ENCODE results near the gene HPD. TPM values are rescaled to one million over a fixed set of nuclear protein-coding genes. Genes with fewer than 3 reads are reported as not detected.

Gene HPD
- total RNA-seq, 1 experiment from 2014 or later, result 0.51 TPM

DNA sequence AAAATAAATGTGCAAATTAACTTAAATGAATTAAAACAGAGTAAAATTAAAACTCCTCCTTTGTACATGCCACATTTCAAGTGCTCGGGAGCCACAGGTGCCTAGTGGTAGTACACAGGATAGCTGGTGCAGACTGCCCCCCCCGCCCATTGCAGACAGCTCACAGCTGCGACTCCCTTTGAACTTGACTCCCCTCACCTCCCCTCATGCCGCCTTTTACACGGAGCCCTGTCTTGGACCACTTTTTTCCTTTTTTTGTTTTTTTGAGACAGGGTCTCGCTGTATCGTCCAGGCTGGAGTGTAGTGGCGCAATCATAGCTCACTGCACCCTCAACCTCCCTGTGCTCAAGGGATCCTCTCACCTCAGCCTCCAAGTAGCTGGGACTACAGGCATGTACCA lies 43.4 kb downstream of the HPD start:
- intact Hi-C loops (cut with micrococcal nuclease; ENCODE audit: unreplicated experiment) (no loop called here), in situ Hi-C loops (cut with HindIII; ENCODE audit: low pct_unique_long_range_greater_than_20kb, low sequenced_read_pairs) (no loop called here)
- CTCF ChIA-PET, result no interaction called here
- H3K27ac ChIP-seq (ENCODE audit: low read length), result no peak overlapping the region
- no TSS peak for BruUV-seq (replicated peaks)
- TF ChIP-seq, protein P1, sequence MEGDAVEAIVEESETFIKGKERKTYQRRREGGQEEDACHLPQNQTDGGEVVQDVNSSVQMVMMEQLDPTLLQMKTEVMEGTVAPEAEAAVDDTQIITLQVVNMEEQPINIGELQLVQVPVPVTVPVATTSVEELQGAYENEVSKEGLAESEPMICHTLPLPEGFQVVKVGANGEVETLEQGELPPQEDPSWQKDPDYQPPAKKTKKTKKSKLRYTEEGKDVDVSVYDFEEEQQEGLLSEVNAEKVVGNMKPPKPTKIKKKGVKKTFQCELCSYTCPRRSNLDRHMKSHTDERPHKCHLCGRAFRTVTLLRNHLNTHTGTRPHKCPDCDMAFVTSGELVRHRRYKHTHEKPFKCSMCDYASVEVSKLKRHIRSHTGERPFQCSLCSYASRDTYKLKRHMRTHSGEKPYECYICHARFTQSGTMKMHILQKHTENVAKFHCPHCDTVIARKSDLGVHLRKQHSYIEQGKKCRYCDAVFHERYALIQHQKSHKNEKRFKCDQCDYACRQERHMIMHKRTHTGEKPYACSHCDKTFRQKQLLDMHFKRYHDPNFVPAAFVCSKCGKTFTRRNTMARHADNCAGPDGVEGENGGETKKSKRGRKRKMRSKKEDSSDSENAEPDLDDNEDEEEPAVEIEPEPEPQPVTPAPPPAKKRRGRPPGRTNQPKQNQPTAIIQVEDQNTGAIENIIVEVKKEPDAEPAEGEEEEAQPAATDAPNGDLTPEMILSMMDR (IDR thresholded peaks at IDR 0.05), result no peak
- TF ChIP-seq POLR2AphosphoS5 (IDR thresholded peaks at IDR 0.05; ENCODE audit: low read depth, low read length) (no peak), TCF7L2 (IDR thresholded peaks at IDR 0.05; ENCODE audit: low read depth, low read length) (no peak), SIN3A (IDR thresholded peaks at IDR 0.05; ENCODE audit: borderline replicate concordance, insufficient read depth, low read depth, low read length) (no peak)
- TF ChIP-seq, protein P2, sequence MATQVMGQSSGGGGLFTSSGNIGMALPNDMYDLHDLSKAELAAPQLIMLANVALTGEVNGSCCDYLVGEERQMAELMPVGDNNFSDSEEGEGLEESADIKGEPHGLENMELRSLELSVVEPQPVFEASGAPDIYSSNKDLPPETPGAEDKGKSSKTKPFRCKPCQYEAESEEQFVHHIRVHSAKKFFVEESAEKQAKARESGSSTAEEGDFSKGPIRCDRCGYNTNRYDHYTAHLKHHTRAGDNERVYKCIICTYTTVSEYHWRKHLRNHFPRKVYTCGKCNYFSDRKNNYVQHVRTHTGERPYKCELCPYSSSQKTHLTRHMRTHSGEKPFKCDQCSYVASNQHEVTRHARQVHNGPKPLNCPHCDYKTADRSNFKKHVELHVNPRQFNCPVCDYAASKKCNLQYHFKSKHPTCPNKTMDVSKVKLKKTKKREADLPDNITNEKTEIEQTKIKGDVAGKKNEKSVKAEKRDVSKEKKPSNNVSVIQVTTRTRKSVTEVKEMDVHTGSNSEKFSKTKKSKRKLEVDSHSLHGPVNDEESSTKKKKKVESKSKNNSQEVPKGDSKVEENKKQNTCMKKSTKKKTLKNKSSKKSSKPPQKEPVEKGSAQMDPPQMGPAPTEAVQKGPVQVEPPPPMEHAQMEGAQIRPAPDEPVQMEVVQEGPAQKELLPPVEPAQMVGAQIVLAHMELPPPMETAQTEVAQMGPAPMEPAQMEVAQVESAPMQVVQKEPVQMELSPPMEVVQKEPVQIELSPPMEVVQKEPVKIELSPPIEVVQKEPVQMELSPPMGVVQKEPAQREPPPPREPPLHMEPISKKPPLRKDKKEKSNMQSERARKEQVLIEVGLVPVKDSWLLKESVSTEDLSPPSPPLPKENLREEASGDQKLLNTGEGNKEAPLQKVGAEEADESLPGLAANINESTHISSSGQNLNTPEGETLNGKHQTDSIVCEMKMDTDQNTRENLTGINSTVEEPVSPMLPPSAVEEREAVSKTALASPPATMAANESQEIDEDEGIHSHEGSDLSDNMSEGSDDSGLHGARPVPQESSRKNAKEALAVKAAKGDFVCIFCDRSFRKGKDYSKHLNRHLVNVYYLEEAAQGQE (IDR thresholded peaks at IDR 0.05; ENCODE audit: insufficient read depth in 1 of 2, low read depth in 2 of 2, low read length in 1 of 2), result no peak
- peaks cover 22% of the 10 kb centered on the region for H3K4me1 ChIP-seq (ENCODE audit: control insufficient read depth, insufficient read depth, low read length)
- ATAC-seq, result no peak
- no peaks in the 10 kb centered on the region for H3K27me3 ChIP-seq (ENCODE audit: control insufficient read depth, insufficient read depth, low read length)
- peaks cover 10% of the 10 kb centered on the region for H3K36me3 ChIP-seq (ENCODE audit: control insufficient read depth, insufficient read depth, low read length)
- H3K9me3 ChIP-seq (ENCODE audit: control insufficient read depth, insufficient read depth, low read depth, low read length), result no peaks in the 10 kb centered on the region
- POLR2A ChIA-PET, result no interaction called here
- no peak for DNase-seq (ENCODE audit: low read depth, low spot score)
- no peak overlapping the region for H3K4me3 ChIP-seq (ENCODE audit: low read depth in 2 of 2, low read length in 2 of 2)

DNA sequence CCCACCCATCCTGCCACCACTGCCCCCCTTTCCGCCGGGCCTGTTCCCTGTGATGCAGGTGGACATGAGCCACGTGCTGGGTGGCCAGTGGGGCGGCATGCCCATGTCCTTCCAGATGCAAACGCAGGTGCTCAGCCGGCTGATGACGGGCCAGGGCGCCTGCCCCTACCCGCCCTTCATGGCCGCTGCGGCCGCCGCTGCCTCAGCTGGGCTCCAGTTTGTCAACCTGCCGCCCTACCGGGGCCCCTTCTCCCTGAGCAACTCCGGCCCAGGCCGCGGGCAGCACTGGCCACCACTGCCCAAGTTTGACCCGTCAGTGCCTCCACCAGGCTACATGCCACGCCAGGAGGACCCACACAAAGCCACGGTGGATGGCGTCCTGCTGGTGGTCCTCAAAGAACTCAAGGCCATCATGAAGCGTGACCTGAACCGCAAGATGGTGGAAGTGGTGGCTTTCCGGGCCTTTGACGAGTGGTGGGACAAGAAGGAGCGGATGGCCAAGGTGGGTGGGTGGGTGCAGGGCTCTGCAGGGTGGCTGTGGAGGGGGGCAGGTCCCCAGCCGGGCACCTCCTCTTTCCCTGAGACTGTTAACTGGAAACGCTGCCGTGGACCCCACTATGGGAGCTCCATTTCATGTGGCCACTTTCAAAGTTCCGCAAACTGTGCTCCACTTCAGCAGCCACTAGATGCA lies 44.1 kb downstream of the HPD start:
- peaks cover 8% of the 10 kb centered on the region for H3K36me3 ChIP-seq (ENCODE audit: control insufficient read depth, insufficient read depth, low read length)
- ATAC-seq, result no peak

More for the DNA sequence above, 44.1 kb downstream of the HPD start:
- no peaks in the 10 kb centered on the region for H3K9me3 ChIP-seq (ENCODE audit: control insufficient read depth, insufficient read depth, low read depth, low read length)
- ChIA-PET POLR2A (no interaction called here), CTCF (no interaction called here)
- in situ Hi-C loops (cut with HindIII; ENCODE audit: low pct_unique_long_range_greater_than_20kb, low sequenced_read_pairs) (no loop called here), intact Hi-C loops (cut with micrococcal nuclease; ENCODE audit: unreplicated experiment) (no loop called here)
- H3K27me3 ChIP-seq (ENCODE audit: control insufficient read depth, insufficient read depth, low read length), result no peaks in the 10 kb centered on the region
- DNase-seq (ENCODE audit: low read depth, low spot score), result no peak
- TF ChIP-seq, protein P1 (IDR thresholded peaks at IDR 0.05), result no peak
- TF ChIP-seq SIN3A (IDR thresholded peaks at IDR 0.05; ENCODE audit: borderline replicate concordance, insufficient read depth, low read depth, low read length) (no peak), POLR2AphosphoS5 (IDR thresholded peaks at IDR 0.05; ENCODE audit: low read depth, low read length) (no peak), TCF7L2 (IDR thresholded peaks at IDR 0.05; ENCODE audit: low read depth, low read length) (no peak)
- TF ChIP-seq, protein P2 (IDR thresholded peaks at IDR 0.05; ENCODE audit: insufficient read depth in 1 of 2, low read depth in 2 of 2, low read length in 1 of 2), result no peak
- H3K27ac ChIP-seq (ENCODE audit: low read length), result no peak overlapping the region
- H3K4me1 ChIP-seq (ENCODE audit: control insufficient read depth, insufficient read depth, low read length), result peaks cover 22% of the 10 kb centered on the region
- BruUV-seq (replicated peaks), result no TSS peak
- no peak overlapping the region for H3K4me3 ChIP-seq (ENCODE audit: low read depth in 2 of 2, low read length in 2 of 2)

Data from Panc1 (cell line).